ENCODE results near the gene CAV2. TPM values are rescaled to one million over a fixed set of nuclear protein-coding genes. Genes with fewer than 3 reads are reported as not detected.
A peak's percentile ranks its signal among the peaks of the same experiment; 100 is the strongest.
"Not testable (repeated sequence)": the region's sequence is repeated elsewhere in the genome, so short reads cannot be mapped to it uniquely, and the experiment has no call there.

Gene CAV2
- total and polyA plus RNA-seq, 9 of the 15 experiments (the other 6 are each of a cell fraction or from before 2014, with no cell fraction given), result 16.1 to 137 (median 38.3) TPM

DNA sequence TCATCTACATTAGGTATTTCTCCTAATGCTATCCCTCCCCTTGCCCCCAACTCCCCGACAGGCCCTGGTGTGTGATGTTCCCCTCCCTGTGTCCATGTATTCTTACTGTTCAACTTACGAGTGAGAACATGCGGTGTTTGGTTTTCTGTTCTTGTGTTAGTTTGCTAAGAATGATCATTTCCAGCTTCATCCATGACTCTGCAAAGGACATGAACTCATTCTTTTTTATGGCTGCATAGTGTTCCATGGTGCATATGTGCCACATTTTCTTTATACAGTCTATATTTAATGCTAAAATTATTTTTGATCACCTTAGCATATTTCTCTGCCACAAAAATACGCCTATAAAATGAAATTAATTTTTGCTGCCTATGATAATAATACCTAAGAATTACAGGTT lies 15.1 kb upstream of the CAV2 start:
- DNase-seq (ENCODE audit: extremely low read depth in 1 of 4, low spot score in 3 of 4); ATAC-seq; H2AFZ ChIP-seq (ENCODE audit: low read depth, low read length); H3K36me3 ChIP-seq (ENCODE audit: control insufficient read depth, insufficient read depth, low read length); in situ Hi-C loops (cut with MboI); H3K9me3 ChIP-seq (replicated peaks; ENCODE audit: control insufficient read depth, insufficient read depth, low read depth, low read length); H3K79me2 ChIP-seq (ENCODE audit: control insufficient read depth, insufficient read depth, low read length); intact Hi-C loops (cut with micrococcal nuclease); H3K9ac ChIP-seq (ENCODE audit: insufficient read depth in 1 of 2, low read depth in 2 of 2, low read length in 2 of 2); H3K27ac ChIP-seq (ENCODE audit: extremely low read depth, low read depth, low read length); POLR2A ChIA-PET; H4K20me1 ChIP-seq (replicated peaks; ENCODE audit: control insufficient read depth, insufficient read depth, low read length); H3K4me1 ChIP-seq (replicated peaks in 1 of 2; ENCODE audit: control insufficient read depth in 2 of 2, insufficient read depth in 2 of 2, low read length in 2 of 2); CTCF ChIA-PET (ENCODE audit: low intra/inter-chr PET ratio); FAIRE-seq; H3K27me3 ChIP-seq (ENCODE audit: control insufficient read depth in 2 of 2, insufficient read depth in 2 of 2, low read length in 2 of 2); H3K4me3 ChIP-seq; BruUV-seq (replicated peaks); H3K9me1 ChIP-seq (ENCODE audit: control insufficient read depth, insufficient read depth, low read length); H3K4me2 ChIP-seq (ENCODE audit: insufficient read depth, low read length): not testable (repeated sequence)
- 78% methylated on average over 4 of the region's 4 CpGs for WGBS (ENCODE audit: insufficient coverage, low coverage, missing lambda C conversion rate)
- peak; percentile 81 for TF ChIP-seq ZNF146 (CRISPR knock-in tag; IDR thresholded peaks at IDR 0.05; ENCODE audit: unreplicated experiment)

DNA sequence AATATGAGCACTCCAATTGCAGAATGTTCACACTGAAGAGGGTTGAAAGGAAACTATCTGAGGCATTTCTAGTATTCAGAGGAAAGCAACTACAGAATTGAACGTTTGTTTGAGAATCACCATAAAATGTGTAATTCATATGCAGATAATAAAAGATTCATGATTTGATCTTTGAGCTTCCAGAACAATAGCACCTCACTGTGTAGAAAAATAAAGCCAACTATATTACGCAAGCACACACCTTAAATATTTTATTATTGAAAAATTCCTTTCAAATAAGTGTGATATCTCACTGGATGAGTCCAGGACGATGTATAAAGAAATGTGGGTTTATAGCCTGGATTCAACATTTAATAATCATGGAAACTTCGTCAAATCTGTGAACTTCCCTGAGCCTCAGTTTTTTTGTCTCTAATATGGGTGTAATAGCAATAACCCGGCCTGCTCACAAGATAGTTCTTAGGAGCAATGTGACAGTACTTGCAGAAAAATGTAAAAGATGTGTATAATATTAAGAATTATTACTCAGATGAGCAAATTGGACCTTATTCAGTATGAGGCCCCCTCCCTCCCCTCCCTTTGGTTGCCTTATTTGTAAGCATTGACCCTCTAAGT lies 11.5 kb upstream of the CAV2 start:
- no peak for ATAC-seq
- no peak for DNase-seq (ENCODE audit: extremely low read depth in 1 of 4, low spot score in 3 of 4)
- Histone ChIP-seq H3K79me2 (ENCODE audit: control insufficient read depth, insufficient read depth, low read length) (no peaks in the 10 kb centered on the region), H3K27ac (ENCODE audit: extremely low read depth, low read depth, low read length) (no peak overlapping the region), H3K4me3 (no peak overlapping the region), H3K9ac (ENCODE audit: insufficient read depth in 1 of 2, low read depth in 2 of 2, low read length in 2 of 2) (no peak overlapping the region), H2AFZ (ENCODE audit: low read depth, low read length) (no peak overlapping the region), H3K4me2 (ENCODE audit: insufficient read depth, low read length) (no peak overlapping the region), H3K4me1 (replicated peaks in 1 of 2; ENCODE audit: control insufficient read depth in 2 of 2, insufficient read depth in 2 of 2, low read length in 2 of 2) (peaks cover 16 to 29% of the 10 kb centered on the region in 2 experiments; a peak in 4 of 5 replicates), H4K20me1 (replicated peaks; ENCODE audit: control insufficient read depth, insufficient read depth, low read length) (no peaks in the 10 kb centered on the region), H3K36me3 (ENCODE audit: control insufficient read depth, insufficient read depth, low read length) (no peaks in the 10 kb centered on the region), H3K27me3 (ENCODE audit: control insufficient read depth in 2 of 2, insufficient read depth in 2 of 2, low read length in 2 of 2) (no peaks in the 10 kb centered on the region), H3K9me3 (replicated peaks; ENCODE audit: control insufficient read depth, insufficient read depth, low read depth, low read length) (no peaks in the 10 kb centered on the region), H3K9me1 (ENCODE audit: control insufficient read depth, insufficient read depth, low read length) (no peaks in the 10 kb centered on the region)
- 68% methylated on average over 5 of the region's 5 CpGs for WGBS (ENCODE audit: insufficient coverage, low coverage, missing lambda C conversion rate)
- no TSS peak for BruUV-seq (replicated peaks)
- no peak for FAIRE-seq
- intact Hi-C loops (cut with micrococcal nuclease), result no loop called here
- ChIA-PET POLR2A (interaction anchor here (1.1 kb wide), 1 partner anchor 14 kb away, joined by 4 read pairs; no protein-coding TSS in a partner anchor), CTCF (ENCODE audit: low intra/inter-chr PET ratio) (no interaction called here)
- in situ Hi-C loops (cut with MboI), result no loop called here
- TF ChIP-seq KLF10 (CRISPR knock-in tag; IDR thresholded peaks at IDR 0.05) (no peak), LCOR (CRISPR knock-in tag; IDR thresholded peaks at IDR 0.05) (no peak), EP400 (IDR thresholded peaks at IDR 0.05) (no peak), KAT7 (CRISPR knock-in tag; IDR thresholded peaks at IDR 0.05; ENCODE audit: borderline replicate concordance) (no peak), ZNF184 (CRISPR knock-in tag; IDR thresholded peaks at IDR 0.05) (no peak), FOXA1 (IDR thresholded peaks at IDR 0.05; ENCODE audit: borderline replicate concordance) (no peak), KLF1 (tag; IDR thresholded peaks at IDR 0.05) (no peak), BRF2 (IDR thresholded peaks at IDR 0.05; ENCODE audit: borderline replicate concordance, insufficient read depth, insufficient read length) (no peak), DIDO1 (tag; IDR thresholded peaks at IDR 0.05; ENCODE audit: low read depth) (no peak), CEBPB (tag; IDR thresholded peaks at IDR 0.05) (peak; percentile 81), GABPA (tag; conservative IDR thresholded peaks at IDR 0.05; ENCODE audit: low read depth) (no peak)

Data from K562 (cell line).